PFSK-1 (cell line): ENCODE results near the gene MAP3K12.

ENCODE experiments used
- FOXP2 ChIP-seq: optimal IDR thresholded peaks from 2 replicates; pipeline ENCODE3; 2011; ENCODE audit warnings: borderline replicate concordance, control low read depth, inconsistent platforms; ENCODE audit not compliant: insufficient read depth; ENCODE audit errors: extremely low read length, extremely low read depth
- POLR2AphosphoS5 ChIP-seq: IDR thresholded peaks from 2 replicates; pipeline ENCODE4 v1.6.1; 2012; ENCODE audit warnings: low read depth, mild to moderate bottlenecking, control low read depth, low read length, moderate library complexity
- SIN3A ChIP-seq: IDR thresholded peaks from 2 replicates; pipeline ENCODE4 v1.6.1; 2012; ENCODE audit warnings: mild to moderate bottlenecking, low read length, moderate library complexity, borderline replicate concordance; ENCODE audit not compliant: insufficient read depth
- TAF1 ChIP-seq: IDR thresholded peaks from 2 replicates; pipeline ENCODE4 v1.6.1; 2012; ENCODE audit warnings: low read length, control low read depth, borderline replicate concordance; ENCODE audit not compliant: insufficient read depth
- TF ChIP-seq, protein P1 (sequence below), 2 experiments: IDR thresholded peaks; 2 replicates each; pipeline versions ENCODE4 v1.6.1 to v1.8.0; 2011 to 2012; ENCODE audit warnings: low read depth in 2 of 2, low read length in 2 of 2, control low read depth in 1 of 2, inconsistent platforms in 1 of 2, mild to moderate bottlenecking in 1 of 2, moderate library complexity in 1 of 2; ENCODE audit not compliant: insufficient read depth in 1 of 2

MAP3K12 gene

DNA sequence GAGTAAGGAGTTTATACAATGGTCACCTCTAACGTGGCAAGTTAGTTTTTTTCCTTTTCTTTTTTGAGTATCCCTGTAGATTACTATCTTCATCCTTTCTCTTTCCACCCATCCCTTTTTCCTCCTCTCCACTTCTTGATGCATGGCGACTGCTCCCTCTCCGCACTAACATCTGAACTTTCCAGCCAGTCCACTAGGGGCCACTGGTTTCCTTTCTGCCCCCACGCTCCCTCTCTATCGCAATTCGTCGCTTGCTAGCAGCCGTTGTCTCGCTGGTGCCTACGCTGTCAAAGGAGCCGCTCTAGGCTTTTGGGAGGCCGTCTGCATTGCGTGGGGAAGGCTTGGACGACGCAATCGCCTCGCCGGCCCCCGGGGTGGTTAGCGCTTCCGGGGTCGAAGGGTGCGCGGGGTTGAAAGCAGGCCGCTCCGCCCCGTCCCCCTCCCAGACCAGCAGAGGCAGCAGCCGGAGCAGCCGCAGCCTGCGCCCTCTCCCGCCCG is 47.5 kb downstream of the MAP3K12 start, which contains the start of gene PCBP2:
Gene PCBP2 (plus strand): TSS at position 442 of the 498 bp plus-strand sequence. CDS start 2,699 bp downstream, outside the sequence.
- TF ChIP-seq, protein P1, sequence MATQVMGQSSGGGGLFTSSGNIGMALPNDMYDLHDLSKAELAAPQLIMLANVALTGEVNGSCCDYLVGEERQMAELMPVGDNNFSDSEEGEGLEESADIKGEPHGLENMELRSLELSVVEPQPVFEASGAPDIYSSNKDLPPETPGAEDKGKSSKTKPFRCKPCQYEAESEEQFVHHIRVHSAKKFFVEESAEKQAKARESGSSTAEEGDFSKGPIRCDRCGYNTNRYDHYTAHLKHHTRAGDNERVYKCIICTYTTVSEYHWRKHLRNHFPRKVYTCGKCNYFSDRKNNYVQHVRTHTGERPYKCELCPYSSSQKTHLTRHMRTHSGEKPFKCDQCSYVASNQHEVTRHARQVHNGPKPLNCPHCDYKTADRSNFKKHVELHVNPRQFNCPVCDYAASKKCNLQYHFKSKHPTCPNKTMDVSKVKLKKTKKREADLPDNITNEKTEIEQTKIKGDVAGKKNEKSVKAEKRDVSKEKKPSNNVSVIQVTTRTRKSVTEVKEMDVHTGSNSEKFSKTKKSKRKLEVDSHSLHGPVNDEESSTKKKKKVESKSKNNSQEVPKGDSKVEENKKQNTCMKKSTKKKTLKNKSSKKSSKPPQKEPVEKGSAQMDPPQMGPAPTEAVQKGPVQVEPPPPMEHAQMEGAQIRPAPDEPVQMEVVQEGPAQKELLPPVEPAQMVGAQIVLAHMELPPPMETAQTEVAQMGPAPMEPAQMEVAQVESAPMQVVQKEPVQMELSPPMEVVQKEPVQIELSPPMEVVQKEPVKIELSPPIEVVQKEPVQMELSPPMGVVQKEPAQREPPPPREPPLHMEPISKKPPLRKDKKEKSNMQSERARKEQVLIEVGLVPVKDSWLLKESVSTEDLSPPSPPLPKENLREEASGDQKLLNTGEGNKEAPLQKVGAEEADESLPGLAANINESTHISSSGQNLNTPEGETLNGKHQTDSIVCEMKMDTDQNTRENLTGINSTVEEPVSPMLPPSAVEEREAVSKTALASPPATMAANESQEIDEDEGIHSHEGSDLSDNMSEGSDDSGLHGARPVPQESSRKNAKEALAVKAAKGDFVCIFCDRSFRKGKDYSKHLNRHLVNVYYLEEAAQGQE (IDR thresholded peaks at IDR 0.05; ENCODE audit: insufficient read depth in 1 of 2, low read depth in 2 of 2, low read length in 2 of 2), result no peak
- TF ChIP-seq SIN3A, result no peak
- TF ChIP-seq FOXP2, result peak; percentile 83
- TF ChIP-seq TAF1, result peak; percentile 73; the same call in 1 of the 2 replicates
- peak; percentile 71 for TF ChIP-seq POLR2AphosphoS5

DNA sequence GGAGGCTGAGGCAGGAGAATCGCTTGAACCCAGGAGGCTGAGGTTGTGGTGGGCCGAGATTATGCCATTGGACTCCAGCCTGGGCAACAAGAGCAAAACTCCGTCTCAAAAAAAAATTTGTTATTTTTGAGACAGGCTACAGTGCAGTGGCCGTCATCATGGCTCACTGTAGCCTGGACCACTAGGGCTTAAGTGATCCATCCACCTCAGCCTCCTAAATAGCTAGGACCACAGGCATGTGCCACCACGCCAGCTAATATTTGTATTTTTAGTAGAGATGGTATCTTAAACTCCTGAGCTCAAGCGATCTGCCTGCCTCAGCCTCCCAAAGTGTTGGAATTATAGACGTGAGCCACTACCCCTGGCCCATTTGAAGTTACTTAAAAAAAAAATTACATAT is 48.3 kb downstream of the MAP3K12 start:
- TF ChIP-seq FOXP2, result no peak
- TF ChIP-seq, protein P1 (IDR thresholded peaks at IDR 0.05; ENCODE audit: insufficient read depth in 1 of 2, low read depth in 2 of 2, low read length in 2 of 2), result no peak
- TF ChIP-seq TAF1, result no peak
- no peak for TF ChIP-seq POLR2AphosphoS5
- no peak for TF ChIP-seq SIN3A

DNA sequence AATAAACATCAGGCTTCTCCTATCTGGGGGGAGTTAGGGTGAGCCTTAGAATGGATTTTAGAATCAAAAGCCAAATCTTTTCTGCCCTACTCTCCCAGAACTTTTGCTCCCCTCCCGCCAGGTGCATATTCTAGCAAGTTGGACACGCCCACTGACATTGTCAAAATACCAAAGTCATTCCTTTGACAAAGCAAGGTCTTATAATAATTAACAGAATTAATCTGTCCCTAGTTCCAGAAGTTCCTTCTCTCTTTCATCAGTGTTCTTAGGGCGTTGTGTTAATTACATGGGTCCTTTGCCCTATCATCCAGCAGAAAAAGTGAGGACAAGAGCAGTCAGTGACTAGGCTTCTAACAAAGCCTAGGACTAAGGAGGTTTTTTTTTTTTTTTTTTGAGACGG is 55.3 kb downstream of the MAP3K12 start:
- TF ChIP-seq TAF1 (no peak), POLR2AphosphoS5 (no peak), FOXP2 (no peak), SIN3A (no peak)
- TF ChIP-seq, protein P1 (IDR thresholded peaks at IDR 0.05; ENCODE audit: insufficient read depth in 1 of 2, low read depth in 2 of 2, low read length in 2 of 2), result no peak

DNA sequence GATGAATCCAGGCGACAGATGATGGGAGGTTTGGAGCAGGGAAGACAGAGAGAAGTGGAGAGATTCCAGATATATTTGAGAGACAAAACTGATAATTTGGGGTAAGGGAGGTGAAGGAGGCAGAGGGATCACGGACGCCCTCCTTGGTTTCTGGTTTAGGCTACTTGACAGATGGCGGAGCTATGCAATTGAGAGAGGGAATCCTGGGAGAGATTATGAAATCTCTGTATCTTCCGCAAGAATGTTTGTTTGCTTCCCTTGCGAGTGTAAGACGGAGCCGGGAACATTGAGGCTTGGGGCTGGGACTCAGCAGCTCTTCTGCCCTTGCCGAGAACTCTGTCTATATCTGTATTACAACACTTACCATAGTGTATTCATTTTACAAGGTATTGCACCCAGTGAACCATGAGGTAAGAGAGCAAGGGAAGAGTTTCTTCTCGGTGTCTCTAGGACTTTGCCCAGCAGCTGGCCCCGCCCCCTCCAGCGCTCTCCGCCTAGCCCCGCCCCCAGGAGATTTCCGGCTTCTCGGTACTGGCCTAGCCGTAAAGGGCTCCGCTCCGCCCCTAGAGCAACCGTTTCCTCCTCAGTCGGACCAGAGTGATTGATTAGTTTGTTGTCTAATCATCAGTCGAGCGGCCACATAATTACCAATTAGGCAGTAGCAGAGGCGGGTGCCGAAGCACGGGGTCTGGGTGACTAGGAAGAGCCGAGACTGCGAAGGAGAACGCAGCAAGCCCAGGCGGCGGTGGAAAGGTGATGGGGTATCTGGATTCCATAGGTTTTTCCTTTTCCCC is 58.0 kb downstream of the MAP3K12 start, which contains the start of gene PRR13:
Gene PRR13 (plus strand): TSS at position 695 of the 794 bp plus-strand sequence. CDS start 981 bp downstream, outside the sequence.
- TF ChIP-seq TAF1 (peak; percentile 93; the same call in 1 of the 2 replicates), FOXP2 (no peak), POLR2AphosphoS5 (peak; percentile 96), SIN3A (peak; percentile 73; the same call in 1 of the 2 replicates)
- TF ChIP-seq, protein P1 (IDR thresholded peaks at IDR 0.05; ENCODE audit: insufficient read depth in 1 of 2, low read depth in 2 of 2, low read length in 2 of 2), result no peak
